NCI-H2196 (cell line): ENCODE data around the gene WASHC2C.
"Not testable (repeated sequence)": the region's sequence is repeated elsewhere in the genome, so short reads cannot be mapped to it uniquely, and the experiment has no call there.

Experiments used
- DNase-seq: peaks from one replicate; lab custom pipeline; 2025; ENCODE audit not compliant: unreplicated experiment; lab: John Stamatoyannopoulos, UW

Gene WASHC2C

DNA sequence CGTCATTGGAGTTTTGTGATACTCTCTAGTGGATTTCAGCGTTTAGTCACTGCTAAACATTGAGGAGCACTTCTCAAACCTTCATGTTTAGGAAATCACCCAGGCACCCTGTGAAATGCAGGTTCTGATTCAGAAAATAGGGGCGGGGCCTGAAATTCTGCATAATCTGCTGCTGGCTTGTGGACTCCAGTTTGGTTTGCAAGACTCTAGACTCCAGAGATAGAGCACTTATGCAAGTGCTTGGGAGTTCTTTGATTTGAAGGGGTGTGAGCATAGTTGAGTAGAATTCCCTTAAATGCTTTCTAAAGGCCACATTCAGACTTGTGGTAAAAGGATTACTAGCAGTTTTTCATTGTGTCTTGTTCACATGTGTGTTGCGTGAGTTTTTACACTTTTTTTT, 41.3 kb downstream of the WASHC2C start:
- DNase-seq: not testable (repeated sequence)

DNA sequence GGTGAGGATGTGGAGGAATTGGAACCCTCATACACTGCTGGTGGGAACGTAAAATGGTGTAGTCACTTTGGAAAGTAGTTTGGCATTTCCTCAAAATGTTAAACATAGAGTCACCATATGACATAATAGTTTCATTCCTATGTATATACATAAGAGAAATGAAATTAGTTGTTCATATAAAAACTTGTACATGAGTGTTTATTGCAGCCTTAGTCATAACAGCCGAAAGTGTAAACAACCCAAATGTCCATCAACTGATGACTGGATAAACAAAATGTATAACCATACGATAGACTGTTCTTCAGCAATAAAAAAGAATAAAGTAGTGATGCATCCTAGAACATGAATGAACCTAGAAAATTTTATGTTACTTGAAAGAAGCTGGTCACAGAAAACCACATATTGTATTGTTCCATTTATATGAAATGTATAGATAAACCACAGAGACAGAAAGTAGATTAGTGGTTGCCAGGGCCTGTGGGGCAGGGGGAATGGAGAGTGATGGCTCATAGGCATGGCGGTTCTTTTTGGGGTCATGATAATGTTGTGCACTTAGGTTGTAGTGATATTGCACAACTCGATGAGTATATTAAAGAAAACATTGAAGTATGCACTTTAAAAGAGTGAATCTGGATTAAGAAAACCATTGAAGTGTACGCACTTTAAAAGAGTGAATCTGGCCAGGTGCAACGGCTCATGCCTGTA, 44.8 kb downstream of the WASHC2C start:
- DNase-seq: not testable (repeated sequence)

DNA sequence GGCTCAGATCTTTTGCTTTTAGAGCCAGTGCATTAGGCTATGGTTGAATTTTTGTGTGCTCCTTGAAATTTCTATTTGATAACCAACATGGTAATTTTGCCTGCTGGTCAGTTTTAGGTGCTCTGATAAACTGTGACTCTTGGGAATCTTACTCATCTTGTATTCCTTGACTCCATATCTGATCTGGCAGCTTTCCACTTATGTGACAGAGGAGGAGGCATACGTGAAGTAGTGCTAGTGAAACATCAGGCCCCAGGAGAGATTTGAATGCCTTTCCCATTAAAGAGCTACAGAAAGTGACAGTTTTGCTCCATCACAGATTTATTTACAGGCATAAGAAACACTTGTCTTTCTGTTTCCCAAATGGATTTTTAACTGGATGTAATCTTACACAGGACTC, 59.2 kb downstream of the WASHC2C start:
- not testable (repeated sequence) for DNase-seq

DNA sequence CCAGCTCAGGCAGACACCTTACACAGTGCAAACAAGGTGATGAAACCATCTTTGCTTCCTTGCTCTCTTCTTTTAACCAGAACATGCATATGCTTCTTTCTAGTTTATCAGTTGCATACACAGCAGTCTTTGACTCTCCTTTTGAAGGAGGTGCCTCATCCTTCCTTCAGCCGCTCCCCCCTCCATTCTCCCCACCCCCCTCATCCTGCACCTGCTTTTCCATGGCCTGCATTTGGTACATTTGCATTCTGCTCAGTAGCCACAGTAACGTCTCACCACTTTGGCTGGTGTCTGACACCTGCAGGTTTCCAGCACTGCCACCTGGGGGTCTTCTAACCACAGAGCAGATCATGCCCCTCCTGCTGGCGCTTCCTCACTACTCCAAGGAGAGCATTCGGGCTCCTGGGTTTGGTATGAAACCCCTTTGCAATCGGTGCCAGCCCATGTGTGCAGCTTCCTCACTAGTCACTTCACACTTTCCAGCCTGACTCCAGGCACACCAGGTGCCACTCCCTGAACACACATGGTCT, 60.2 kb downstream of the WASHC2C start:
- DNase-seq: not testable (repeated sequence)

DNA sequence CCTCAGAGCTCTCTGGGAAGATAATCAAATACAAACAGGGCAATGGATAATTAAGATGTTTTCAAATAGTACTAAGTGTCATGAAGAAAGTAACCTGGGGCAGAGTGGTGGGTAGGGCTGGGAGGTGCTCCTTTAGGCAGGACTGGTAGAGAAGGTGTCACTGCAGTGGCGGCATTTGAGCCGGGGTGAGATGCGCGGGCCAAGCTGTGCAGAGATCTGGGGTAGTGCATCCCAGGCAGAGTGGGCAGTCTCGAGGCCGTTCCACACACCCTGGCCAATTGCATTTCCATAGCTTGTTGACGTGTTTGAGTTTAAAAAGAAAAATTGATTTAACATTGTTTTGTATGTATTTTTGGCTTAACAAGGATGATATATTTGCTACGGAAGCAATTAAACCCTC, 62.9 kb downstream of the WASHC2C start:
- DNase-seq: not testable (repeated sequence)

DNA sequence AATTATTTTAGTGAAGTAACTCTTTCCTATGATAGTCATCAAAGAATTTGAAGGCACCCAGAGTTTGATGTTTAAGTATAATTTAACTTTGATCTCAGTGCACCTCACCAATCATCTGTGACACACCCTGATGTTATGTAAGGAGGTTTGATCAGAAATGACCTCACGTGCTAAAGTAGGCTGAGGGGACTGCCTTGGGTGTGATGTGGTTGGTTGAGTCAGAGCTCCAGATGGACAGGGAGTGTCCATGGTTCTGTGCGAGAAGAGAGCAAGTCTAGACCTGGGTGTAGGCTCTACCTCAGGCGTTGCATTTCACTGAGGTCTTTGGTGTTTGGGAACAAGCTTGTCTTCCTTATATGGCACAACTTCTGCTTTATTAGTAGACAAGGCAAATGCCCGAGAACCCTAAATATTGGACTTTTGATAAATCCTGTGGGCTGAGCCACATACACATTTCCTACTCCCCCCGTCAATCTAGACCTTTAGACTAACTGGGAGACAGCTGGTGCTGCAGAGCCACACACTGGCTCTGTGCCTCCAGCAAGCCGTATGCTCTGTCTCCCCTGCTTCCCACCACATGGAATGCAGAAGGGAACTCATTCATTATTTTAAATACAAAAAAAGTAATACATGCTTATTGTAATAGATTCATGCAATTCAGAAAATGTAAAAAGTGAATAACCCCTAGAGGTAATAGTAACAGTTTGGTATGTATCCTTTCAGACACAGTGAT, 63.8 kb downstream of the WASHC2C start:
- not testable (repeated sequence) for DNase-seq

DNA sequence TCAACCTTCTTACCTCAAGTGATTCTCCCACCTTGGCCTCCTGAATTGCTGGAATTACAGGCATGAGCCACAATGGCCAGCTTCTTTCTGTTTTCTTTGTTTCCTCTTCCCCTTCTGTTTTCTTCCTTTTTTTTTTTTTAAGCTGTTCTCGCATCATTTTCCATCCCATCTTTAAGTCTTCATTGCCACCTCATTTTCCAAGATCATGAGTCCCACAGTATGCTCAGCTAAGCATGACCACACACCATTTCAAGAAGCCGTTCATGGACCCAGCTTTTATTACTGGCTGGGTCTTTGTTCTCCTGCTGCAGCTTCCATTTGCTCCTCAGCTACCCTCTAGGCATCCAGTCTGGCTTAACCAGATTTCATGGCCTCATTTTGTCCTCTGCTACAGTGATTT, 67.7 kb downstream of the WASHC2C start:
- not testable (repeated sequence) for DNase-seq

DNA sequence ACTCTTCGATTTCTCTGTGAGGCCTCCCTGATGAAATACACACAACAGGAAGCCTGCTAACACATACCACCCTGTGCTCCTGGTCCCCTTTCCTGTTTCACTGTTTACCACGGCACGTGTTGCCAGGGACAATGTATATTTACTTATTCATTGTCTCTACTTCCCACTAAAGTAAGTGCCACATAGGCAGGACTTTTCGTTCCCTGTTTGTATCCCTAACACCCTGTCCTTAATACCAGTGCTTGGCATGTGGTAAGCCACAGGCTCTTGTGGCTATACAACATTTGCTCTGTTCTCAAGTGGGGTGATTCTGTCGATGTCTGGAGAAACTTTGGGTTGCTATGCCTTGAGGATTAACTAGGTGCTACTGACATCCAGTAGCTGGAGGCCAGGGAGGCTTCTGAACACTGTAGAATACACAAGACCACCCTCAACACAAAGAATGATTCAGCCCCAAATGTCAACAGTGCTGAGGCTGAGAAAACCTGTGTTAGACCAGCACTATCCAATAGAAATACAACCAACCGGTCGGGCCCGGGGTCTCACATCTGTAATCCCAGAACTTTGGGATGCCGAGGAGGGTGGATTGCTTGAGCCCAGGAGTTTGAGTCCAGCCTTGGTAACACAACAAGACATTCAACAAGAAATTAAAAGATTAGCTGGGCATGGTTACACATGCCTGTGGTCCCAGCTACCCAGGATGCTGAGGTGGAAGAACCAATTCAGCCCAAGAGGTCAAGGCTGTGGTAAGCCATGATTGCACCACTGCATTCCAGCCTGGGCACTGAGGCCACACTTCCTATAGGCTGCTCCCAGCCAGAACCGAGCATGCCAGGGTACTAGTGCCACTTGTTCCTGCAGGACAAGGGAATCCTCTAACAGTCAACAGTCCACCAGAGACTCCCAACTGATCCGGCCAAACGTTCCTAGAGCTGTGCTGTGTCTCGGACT, 76.3 kb downstream of the WASHC2C start:
- not testable (repeated sequence) for DNase-seq

DNA sequence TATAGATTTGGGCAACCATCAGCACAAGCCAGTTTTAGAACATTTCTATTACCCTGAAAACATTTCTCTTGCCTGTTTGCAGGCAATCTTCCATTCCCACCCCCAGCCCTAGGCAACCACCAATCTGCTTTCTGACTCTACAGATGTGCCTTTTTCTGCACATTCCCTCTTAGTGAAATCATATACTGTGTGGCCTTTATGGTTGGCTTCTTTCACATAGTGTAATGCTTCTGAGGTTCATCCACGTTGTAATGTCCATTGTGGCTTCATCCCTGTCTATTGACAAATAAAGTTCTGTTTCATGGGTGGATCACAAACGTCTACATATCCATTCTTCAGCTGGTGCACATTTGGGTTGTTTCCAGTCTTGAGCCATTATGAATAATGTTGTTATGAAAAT, 77.9 kb downstream of the WASHC2C start:
- not testable (repeated sequence) for DNase-seq

DNA sequence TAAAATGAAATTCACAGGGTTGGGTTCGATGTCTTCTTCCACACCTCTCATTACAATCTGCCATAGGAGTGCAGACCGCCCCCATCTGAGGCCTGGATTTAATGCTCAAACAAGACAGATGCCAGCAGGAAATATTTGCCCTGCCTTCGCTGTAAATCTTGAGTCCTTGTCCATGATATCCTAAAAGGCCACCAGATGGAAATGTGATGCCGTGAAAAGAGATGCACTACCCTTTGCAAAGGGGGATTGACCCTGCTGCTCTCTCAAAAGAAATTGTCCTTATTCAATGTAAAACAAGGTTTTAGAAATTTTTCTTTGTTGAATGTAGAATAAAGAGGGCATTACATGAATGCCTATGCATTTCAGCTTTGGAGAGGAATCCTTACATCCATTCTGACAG, 82.8 kb downstream of the WASHC2C start:
- DNase-seq: no peak

DNA sequence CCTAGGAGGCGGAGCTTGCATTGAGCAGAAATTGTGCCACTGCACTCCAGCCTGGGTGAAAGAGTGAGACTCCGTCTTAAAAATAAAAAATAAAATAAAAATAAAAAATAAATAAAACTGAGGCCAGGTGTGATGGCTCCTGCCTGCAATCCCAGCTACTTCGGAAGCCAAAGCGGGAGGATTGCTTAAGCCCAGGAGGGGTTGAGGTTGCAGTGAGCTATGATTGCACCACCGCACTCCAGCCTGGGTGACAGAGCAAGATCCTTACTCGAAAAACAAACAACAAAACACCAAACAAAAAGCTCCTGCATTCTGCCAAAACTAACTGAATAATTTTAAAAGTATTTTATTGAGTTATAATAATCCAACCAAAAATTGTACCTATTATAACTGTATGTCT, 84.0 kb downstream of the WASHC2C start:
- no peak for DNase-seq

DNA sequence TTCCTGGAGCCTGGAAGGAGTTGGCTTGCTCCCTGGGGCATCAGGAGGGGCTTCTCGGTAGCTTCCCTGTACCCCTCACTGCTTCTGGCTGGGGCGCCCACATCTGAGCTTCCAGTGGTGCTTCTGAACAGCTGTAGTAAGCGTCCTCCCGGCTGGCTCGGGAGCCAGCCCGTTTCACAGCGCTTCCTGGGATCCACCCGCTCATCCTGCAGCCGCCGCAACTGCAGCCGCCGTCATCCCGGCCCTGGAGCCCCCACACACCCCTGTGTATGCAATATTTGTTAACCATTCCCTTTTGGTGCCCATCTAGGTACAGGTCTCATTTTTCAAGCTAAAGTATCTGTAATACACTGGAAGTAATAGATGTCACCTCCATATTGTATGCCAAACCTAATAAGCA, 85.9 kb downstream of the WASHC2C start:
- DNase-seq: not testable (repeated sequence)

DNA sequence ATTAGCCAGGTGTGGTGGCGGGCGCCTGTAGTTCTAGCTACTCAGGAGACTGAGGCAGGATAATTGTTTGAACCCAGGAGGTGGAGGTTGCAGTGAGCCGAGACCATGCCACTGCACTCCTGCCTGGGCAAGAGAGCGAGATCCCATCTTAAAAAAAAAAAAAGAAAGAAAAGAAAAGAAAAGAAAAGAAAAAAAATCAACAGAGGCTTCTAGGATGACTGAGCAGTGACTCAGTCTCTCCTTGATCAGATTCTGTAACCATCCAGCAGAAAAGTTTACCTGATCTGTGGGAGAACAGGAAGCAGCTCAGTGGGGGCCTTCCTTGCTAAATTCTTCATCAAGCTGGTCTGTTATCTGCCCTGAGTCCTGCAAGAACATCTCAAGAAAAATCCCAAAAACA, 87.1 kb downstream of the WASHC2C start:
- not testable (repeated sequence) for DNase-seq

DNA sequence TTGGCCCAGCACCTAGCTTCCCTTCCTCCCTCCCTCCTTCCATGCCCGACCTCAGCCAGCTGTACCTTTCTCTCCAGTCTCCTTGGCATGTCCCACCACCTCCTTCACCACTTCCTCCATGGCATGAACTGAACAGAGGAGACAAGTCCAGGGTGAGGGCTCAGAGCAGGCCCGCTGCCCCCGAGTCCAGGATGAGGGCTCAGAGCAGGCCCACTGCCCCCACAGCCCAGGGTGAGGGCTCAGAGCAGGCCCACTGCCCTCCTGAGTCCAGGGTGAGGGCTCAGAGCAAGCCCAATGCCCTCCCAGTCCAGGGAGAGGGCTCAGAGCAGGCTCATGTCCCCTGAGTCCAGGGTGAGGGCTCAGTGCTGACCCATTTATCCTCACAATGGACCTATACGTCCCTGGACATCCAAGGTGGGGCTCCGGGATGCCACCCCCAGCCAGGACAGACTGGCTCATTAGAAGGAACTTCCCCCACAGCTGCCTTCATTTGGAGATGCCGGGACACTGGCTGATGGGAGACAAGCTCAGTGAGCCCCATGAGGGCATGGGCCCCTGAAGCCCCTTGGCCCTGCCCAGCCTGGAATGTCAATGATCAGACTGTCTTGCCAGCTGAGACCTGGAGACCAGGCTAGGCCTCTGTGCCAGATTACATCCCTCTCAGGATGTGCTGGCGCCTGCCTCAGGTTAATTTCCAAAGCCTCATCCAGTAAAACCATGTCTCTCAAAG, 90.2 kb downstream of the WASHC2C start:
- DNase-seq: no peak

DNA sequence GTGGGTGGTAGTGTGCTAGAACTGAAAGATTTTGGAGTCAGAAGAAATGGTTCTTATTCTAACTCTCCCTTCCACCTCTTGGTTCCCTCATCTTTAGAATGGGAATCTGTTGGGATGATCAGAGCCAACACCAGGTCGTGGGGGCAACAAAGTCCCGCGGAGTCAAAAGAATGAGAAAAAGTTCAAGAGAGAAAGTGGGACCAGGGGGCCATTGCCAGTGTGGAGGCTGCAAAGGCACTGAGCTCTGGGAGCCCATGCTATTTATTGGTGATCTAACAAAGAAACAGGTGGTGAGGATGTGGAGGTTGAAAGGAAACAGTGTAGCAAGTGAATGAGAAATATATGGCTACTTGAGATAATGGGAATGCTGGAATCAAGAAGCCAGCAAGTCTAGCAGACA, 90.8 kb downstream of the WASHC2C start:
- no peak for DNase-seq

DNA sequence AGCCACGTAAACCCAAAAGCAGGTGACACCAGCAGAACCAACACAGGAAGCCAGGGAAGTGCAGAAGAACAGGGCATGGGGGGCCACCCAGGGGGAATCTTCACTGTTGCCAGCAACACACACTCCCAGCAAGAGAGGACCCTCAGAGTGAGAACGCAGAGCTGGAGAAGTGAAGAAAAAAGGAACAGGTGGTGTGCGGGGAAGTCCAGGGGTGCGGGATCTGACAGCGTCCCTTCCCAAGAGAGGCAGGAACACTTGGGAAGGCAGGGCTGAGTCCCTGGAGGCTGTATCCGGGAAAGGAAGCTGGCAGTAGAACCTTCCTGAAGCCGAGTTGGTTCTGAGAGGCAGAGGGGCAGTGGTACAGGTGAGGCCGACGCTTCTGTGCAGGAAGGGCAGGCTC, 92.5 kb downstream of the WASHC2C start:
- DNase-seq: no peak

DNA sequence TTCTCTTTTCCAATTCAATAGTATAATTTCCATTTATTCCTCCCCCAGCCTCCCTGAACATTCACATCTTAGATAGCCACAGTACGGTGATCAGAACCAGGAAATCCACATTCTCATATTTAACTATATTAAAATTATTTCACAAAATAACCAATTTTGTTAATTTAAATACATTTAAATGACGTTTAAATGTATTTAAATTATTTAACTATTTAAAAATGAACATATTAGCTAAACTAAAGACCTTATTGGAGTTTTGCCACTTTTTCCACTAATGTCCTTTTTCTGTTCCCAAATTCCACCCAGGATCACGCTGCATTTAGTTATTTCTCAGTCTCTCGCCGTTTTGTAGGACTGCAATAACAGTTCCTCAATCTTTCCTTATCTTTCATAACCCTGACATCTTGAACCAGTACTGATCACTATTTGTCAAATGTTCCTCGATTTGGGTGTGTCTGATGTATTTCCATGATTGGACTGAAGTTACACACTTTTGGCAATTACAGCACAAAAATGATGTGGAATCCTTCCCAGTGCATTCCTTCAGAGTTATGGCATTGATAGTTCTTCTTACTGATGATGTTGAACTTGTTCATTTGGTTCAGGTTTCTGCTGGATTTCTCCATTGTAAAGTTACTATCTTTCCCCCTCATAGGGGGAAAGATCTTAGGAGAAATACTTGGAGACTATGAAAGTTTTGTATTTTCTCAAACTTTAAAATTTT, 93.2 kb downstream of the WASHC2C start:
- not testable (repeated sequence) for DNase-seq

DNA sequence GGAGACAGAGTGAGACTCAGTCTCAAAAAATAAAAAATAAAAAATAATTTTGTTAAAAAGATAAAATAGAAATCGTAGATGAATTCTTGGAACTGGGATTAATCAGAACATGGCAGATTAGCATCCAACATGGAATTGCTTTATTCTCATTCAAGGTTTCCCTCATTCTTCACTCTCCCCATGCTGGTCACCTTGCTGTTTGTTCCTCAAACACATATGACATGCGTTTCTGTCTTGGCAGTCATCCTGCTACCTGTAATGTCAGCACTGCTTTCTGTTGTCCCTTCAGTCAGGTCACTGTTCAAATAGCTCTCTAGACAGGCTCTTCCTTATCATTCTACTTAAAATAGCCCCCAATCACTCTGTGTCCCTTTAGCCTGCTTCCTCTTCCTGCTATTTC, 95.9 kb downstream of the WASHC2C start:
- DNase-seq: not testable (repeated sequence)
